ENCODE data around the gene RBBP8.

The RBBP8 gene

GRCh38 chr18:23020555-23021294 lies 87.6 kb downstream of the RBBP8 start:
- H3K4me3 ChIP-seq (ENCODE audit: low read depth, low read length): no peak overlapping the region
- DNase-seq (ENCODE audit: low read depth): no peak
- TF ChIP-seq CTCF (conservative IDR thresholded peaks at IDR 0.05; ENCODE audit: low read depth, low read length): no peak

- no peak for TF ChIP-seq CTCF (conservative IDR thresholded peaks at IDR 0.05; ENCODE audit: low read depth, low read length)
- DNase-seq (ENCODE audit: low read depth): no peak
- no peak overlapping the region for H3K4me3 ChIP-seq (ENCODE audit: low read depth, low read length)
Measured at GRCh38 chr18:23021623-23022022, 88.5 kb downstream of the RBBP8 start.

DNA sequence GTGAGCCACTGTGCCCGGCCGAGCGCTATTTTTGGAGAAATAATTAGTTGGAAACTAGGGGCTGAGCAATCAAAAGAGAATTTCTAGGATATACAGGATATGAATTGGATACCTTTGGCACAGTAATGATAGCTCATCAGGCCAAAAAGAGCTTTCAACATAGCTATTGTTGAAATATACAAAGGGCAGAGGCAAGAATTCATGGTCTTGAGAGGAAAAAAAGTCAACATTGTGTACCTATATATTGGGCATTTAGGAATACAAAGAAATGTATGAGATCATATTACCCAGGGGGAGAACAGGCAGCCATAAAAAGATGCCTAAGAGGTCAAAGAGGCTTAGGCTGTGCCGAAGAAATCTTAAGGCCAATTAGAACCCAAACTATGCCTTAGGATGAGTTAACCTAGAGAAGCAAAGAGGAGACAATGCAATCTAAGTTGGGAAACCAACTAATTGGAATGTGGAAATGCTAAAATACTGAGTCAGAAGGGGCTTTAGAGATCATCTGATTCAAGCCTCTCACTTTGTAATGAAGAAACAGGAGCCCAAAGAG lies 99.0 kb downstream of the RBBP8 start:
- TF ChIP-seq CTCF (conservative IDR thresholded peaks at IDR 0.05; ENCODE audit: low read depth, low read length): no peak
- peak; percentile 84 for DNase-seq (ENCODE audit: low read depth)
- peak overlapping the region; percentile 9 for H3K4me3 ChIP-seq (ENCODE audit: low read depth, low read length)

DNA sequence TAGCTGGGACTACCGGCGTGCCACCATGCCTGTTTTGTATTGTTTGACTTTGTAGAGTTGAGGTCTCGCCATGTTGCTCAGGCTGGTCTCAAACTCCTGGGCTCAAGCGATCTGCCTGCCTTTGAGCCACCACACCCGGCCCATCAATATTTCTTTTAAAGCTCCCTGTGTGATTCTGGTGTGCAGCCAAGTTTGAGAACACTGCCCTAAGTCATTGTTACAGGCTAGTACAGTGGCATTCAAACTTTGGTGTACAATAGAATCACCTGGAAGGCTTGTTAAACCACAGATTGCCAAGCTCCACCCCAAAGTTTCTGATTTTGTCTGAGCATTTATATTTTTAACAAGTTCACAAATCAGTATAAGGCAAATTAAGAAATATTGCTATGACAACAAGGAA lies 99.9 kb downstream of the RBBP8 start:
- no peak for DNase-seq (ENCODE audit: low read depth)
- TF ChIP-seq CTCF (conservative IDR thresholded peaks at IDR 0.05; ENCODE audit: low read depth, low read length): no peak
- no peak overlapping the region for H3K4me3 ChIP-seq (ENCODE audit: low read depth, low read length)

DNA sequence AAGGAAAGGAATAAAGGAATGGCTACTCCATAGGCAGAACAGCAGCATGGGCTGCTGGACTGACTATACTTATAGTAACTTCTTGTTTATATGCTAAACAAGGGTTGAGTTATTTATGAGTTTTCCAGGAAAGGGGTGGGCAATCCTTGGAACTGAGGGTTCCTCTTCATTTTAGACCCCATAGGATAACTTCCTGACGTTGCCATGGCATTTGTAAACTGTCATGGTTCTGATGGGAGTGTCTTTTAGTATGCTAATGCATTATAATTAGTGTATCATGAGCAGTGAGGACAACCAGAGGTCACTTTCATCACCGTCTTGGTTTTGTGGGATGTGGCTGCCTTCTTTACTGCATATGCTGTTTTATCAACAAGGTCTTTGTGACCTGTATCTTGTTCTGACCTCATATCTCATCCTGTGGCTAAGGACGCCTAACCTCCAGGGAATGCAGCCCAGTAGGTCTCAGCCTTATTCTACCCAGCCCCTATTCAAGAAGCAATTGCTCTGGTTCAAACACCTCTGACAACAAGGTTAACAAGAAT lies 103.6 kb downstream of the RBBP8 start:
- no peak for TF ChIP-seq CTCF (conservative IDR thresholded peaks at IDR 0.05; ENCODE audit: low read depth, low read length)
- no peak overlapping the region for H3K4me3 ChIP-seq (ENCODE audit: low read depth, low read length)
- DNase-seq (ENCODE audit: low read depth): no peak

GRCh38 chr18:23037646-23038045 lies 104.5 kb downstream of the RBBP8 start:
- no peak for DNase-seq (ENCODE audit: low read depth)
- no peak for TF ChIP-seq CTCF (conservative IDR thresholded peaks at IDR 0.05; ENCODE audit: low read depth, low read length)

DNA sequence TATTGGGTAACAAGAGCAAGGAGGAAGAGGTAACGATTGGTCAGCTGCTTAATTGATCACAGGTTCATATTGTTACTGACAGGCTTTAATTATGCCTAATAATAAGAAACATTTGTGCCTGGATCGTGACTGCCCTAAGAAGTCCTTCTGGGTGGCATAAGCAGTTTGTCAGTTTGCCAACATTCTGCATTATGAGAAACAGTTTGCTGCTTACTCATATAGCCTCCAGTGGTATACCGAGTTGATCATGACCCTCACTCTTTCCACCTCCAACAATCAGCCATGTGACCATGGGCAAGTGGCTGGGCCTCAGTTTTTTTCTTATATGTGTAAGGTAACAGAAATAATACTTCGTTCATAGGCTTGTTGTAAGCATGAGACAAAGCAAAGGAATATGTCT lies 105.6 kb downstream of the RBBP8 start:
- no peak overlapping the region for H3K4me3 ChIP-seq (ENCODE audit: low read depth, low read length)
- DNase-seq (ENCODE audit: low read depth): peak; percentile 27
- no peak for TF ChIP-seq CTCF (conservative IDR thresholded peaks at IDR 0.05; ENCODE audit: low read depth, low read length)

More at GRCh38 chr18:23037646-23038045, 104.5 kb downstream of the RBBP8 start:
- H3K4me3 ChIP-seq (ENCODE audit: low read depth, low read length): no peak overlapping the region

Data from choroid plexus epithelial cell (primary cell).